Measurements from ENCODE around the gene CLTB. TPM values are rescaled to one million over a fixed set of nuclear protein-coding genes. Genes with fewer than 3 reads are reported as not detected.

The CLTB gene
- total and polyA plus RNA-seq, 10 of the 15 experiments (the other 5 are each of a cell fraction or from before 2014, with no cell fraction given): 1.6 to 52.8 (median 36.9) TPM

- ChIA-PET RAD21 (ENCODE audit: unreplicated experiment) (no interaction called here), SMC1A (ENCODE audit: uncharacterized antibody, unreplicated experiment) (no interaction called here), POLR2A (no interaction called here), CTCF (no interaction called here)
- H2AFZ ChIP-seq (ENCODE audit: control insufficient read depth, low read depth, low read length): no peak overlapping the region
- no peaks in the 10 kb centered on the region for H3K27me3 ChIP-seq (replicated peaks in 1 of 2; ENCODE audit: control insufficient read depth in 2 of 2, insufficient read depth in 2 of 2, low read length in 1 of 2)
- H3K9me3 ChIP-seq (replicated peaks; ENCODE audit: control insufficient read depth, insufficient read depth, low read length): no peaks in the 10 kb centered on the region; the same call in 2 of the 3 replicates
- WGBS (ENCODE audit: insufficient coverage, insufficient replicate concordance, low lambda C conversion rate, missing lambda C conversion rate): 97% methylated on average over 15 of the region's 15 CpGs
- intact Hi-C loops (cut with micrococcal nuclease; ENCODE audit: unreplicated experiment) (loop anchor here (10.0 kb wide), 1 partner anchor 151 kb away; the partner anchor contains the start of gene RNF44), in situ Hi-C loops (cut with MboI) (no loop called here)
- no peak overlapping the region for H3K9ac ChIP-seq (ENCODE audit: control insufficient read depth, insufficient read depth, low read length)
- BruUV-seq (replicated peaks): no TSS peak
- peaks cover 3% of the 10 kb centered on the region; the same call in 1 of the 2 replicates for H4K20me1 ChIP-seq (ENCODE audit: control insufficient read depth, insufficient read depth)
- peaks cover 21 to 25% of the 10 kb centered on the region in 2 experiments for H3K36me3 ChIP-seq (ENCODE audit: control insufficient read depth in 2 of 2, insufficient read depth in 2 of 2, low read length in 1 of 2)
- ATAC-seq: no peak
- TF ChIP-seq SMAD5 (IDR thresholded peaks at IDR 0.05; ENCODE audit: low read depth): 0 out of 2 replicates have a peak, but pooled peaks have one; percentile 11
- 0 out of 2 replicates have a peak, but pooled peaks have one; percentile 52 for TF ChIP-seq POLR2AphosphoS5 (IDR thresholded peaks at IDR 0.05; ENCODE audit: low read length)
- TF ChIP-seq POLR2A (IDR thresholded peaks at IDR 0.05; ENCODE audit: low read depth, low read length): peak; percentile 45; the same call in 1 of the 2 replicates
- TF ChIP-seq TBL1XR1 (IDR thresholded peaks at IDR 0.05; ENCODE audit: low read depth, low read length): no peak
- H3K4me1 ChIP-seq (ENCODE audit: control insufficient read depth, insufficient read depth, low read length): peaks cover 6% of the 10 kb centered on the region
- no peak for DNase-seq (ENCODE audit: low read depth, low spot score)
- FAIRE-seq: no peak
- H3K4me2 ChIP-seq (ENCODE audit: control insufficient read depth, insufficient read depth): no peak overlapping the region
- H3K79me2 ChIP-seq (ENCODE audit: control insufficient read depth, insufficient read depth, low read length): peaks cover 34% of the 10 kb centered on the region
- H3K4me3 ChIP-seq: no peak overlapping the region
- no peak overlapping the region for H3K27ac ChIP-seq (ENCODE audit: control insufficient read depth, insufficient read depth)
These were observed 33.0 kb downstream of the CLTB start for GRCh38 chr5:176383248-176383905.

- BruUV-seq (replicated peaks): no TSS peak
- H3K4me2 ChIP-seq (ENCODE audit: control insufficient read depth, insufficient read depth): no peak overlapping the region
- DNase-seq (ENCODE audit: low read depth, low spot score): no peak
- no peaks in the 10 kb centered on the region for H3K27me3 ChIP-seq (replicated peaks in 1 of 2; ENCODE audit: control insufficient read depth in 2 of 2, insufficient read depth in 2 of 2, low read length in 1 of 2)
- ChIA-PET RAD21 (ENCODE audit: unreplicated experiment) (no interaction called here), SMC1A (ENCODE audit: uncharacterized antibody, unreplicated experiment) (no interaction called here), CTCF (no interaction called here), POLR2A (no interaction called here)
- no peaks in the 10 kb centered on the region; the same call in 2 of the 3 replicates for H3K9me3 ChIP-seq (replicated peaks; ENCODE audit: control insufficient read depth, insufficient read depth, low read length)
- H3K4me1 ChIP-seq (ENCODE audit: control insufficient read depth, insufficient read depth, low read length): peaks cover 6% of the 10 kb centered on the region
- no peak overlapping the region for H2AFZ ChIP-seq (ENCODE audit: control insufficient read depth, low read depth, low read length)
- intact Hi-C loops (cut with micrococcal nuclease; ENCODE audit: unreplicated experiment): loop anchor here (10.0 kb wide), 1 partner anchor 152 kb away; the partner anchor contains the start of gene RNF44
- no peak overlapping the region for H3K4me3 ChIP-seq
- H3K36me3 ChIP-seq (ENCODE audit: control insufficient read depth in 2 of 2, insufficient read depth in 2 of 2, low read length in 1 of 2): peaks cover 21 to 25% of the 10 kb centered on the region in 2 experiments
- H3K79me2 ChIP-seq (ENCODE audit: control insufficient read depth, insufficient read depth, low read length): peaks cover 28% of the 10 kb centered on the region
- in situ Hi-C loops (cut with MboI): no loop called here
- WGBS (ENCODE audit: insufficient coverage, insufficient replicate concordance, low lambda C conversion rate, missing lambda C conversion rate): 98% methylated on average over 3 of the region's 3 CpGs
- FAIRE-seq: no peak
- TF ChIP-seq SMAD5 (IDR thresholded peaks at IDR 0.05; ENCODE audit: low read depth) (peak; percentile 17; the same call in 1 of the 2 replicates), PML (IDR thresholded peaks at IDR 0.05; ENCODE audit: low read length) (0 out of 2 replicates have a peak, but pooled peaks have one; percentile 5), ZNF24 (IDR thresholded peaks at IDR 0.05) (no peak)
- peaks cover 3% of the 10 kb centered on the region; the same call in 1 of the 2 replicates for H4K20me1 ChIP-seq (ENCODE audit: control insufficient read depth, insufficient read depth)
- no peak for ATAC-seq
- no peak overlapping the region for H3K27ac ChIP-seq (ENCODE audit: control insufficient read depth, insufficient read depth)
- no peak overlapping the region for H3K9ac ChIP-seq (ENCODE audit: control insufficient read depth, insufficient read depth, low read length)
These were observed 33.6 kb downstream of the CLTB start for GRCh38 chr5:176382721-176383120.

All from GM12878 (cell line).